HepG2 (cell line): ENCODE data around the gene FGFR3. TPM values are rescaled to one million over a fixed set of nuclear protein-coding genes. Genes with fewer than 3 reads are reported as not detected.

Experiments used
- AKAP8 ChIP-seq: sonication (generic); formaldehyde crosslinking; IDR thresholded peaks from 2 replicates; pipeline ENCODE4 v1.5.1; 2020; ENCODE audit warnings: mild to moderate bottlenecking, missing genetic modification reagents
- ISX ChIP-seq: sonication (generic); formaldehyde crosslinking; conservative IDR thresholded peaks from 2 replicates; pipeline ENCODE4 v1.5.0; 2020; ENCODE audit warnings: missing genetic modification reagents
- NCOA1 ChIP-seq: sonication (generic); formaldehyde crosslinking; IDR thresholded peaks from 2 replicates; pipeline ENCODE4 v1.9.0; 2021; ENCODE audit warnings: missing genetic modification reagents
- NCOR1 ChIP-seq: fragments of 200-600 bp; sonication (generic); IDR thresholded peaks from 2 replicates; pipeline ENCODE4 v1.7.0; 2017; ENCODE audit warnings: antibody characterized with exemption, low read length, borderline replicate concordance
- PCBP2 ChIP-seq: fragments of 200-400 bp; formaldehyde crosslinking; optimal IDR thresholded peaks from 2 replicates; pipeline ENCODE3; 2018; ENCODE audit warnings: low read length, low read depth; ENCODE audit not compliant: poor library complexity, severe bottlenecking
- TGIF2 ChIP-seq: IDR thresholded peaks from 2 replicates; pipeline ENCODE4 v1.6.1; 2016; ENCODE audit warnings: control low read depth, missing compliant biosample characterization
- ZBTB2 ChIP-seq: sonication (generic); formaldehyde crosslinking; IDR thresholded peaks from 2 replicates; pipeline ENCODE4 v1.8.0; 2022; ENCODE audit warnings: low read depth, missing genetic modification reagents
- ZBTB43 ChIP-seq: sonication (generic); formaldehyde crosslinking; conservative IDR thresholded peaks from 2 replicates; pipeline ENCODE4 v1.4.0; 2020; ENCODE audit warnings: missing genetic modification reagents
- ZBTB7A ChIP-seq: sonication (generic); formaldehyde crosslinking; IDR thresholded peaks from 2 replicates; pipeline ENCODE4 v1.8.0; 2022; ENCODE audit warnings: mild to moderate bottlenecking, missing genetic modification reagents
- ZNF761 ChIP-seq: sonication (generic); formaldehyde crosslinking; conservative IDR thresholded peaks from 2 replicates; pipeline ENCODE4 v1.4.0; 2020; ENCODE audit warnings: mild to moderate bottlenecking, missing genetic modification reagents
- ZNF777 ChIP-seq: sonication (generic); formaldehyde crosslinking; IDR thresholded peaks from 2 replicates; pipeline ENCODE4 v1.4.0; 2020; ENCODE audit warnings: missing genetic modification reagents
- polyA plus RNA-seq, 8 experiments: library from polyadenylated mRNA; depleted of rRNA in 3 of 8; stranded (reverse) in 7 of 8; unstranded in 1 of 8; fragments of >200 nt; fragmentation: Illumina TruSeq in 4 of 8; extraction: Trizol in 4 of 8; gene quantifications; 2 replicates each; pipeline versions ENCODE4 v1.2.1 to v1.2.3, GENCODE V29; 2011 to 2016; ENCODE audit warnings: low read depth in 4 of 8, missing spikeins in 1 of 8, mixed read lengths in 1 of 8; ENCODE audit not compliant: insufficient read depth in 1 of 8
- total RNA-seq, 5 experiments: library from RNA; depleted of rRNA; stranded (reverse); fragments of >200 nt; fragmentation: Illumina TruSeq; extraction: Trizol; gene quantifications; 2 replicates each; pipeline ENCODE4 v1.2.3, GENCODE V29; 2016; ENCODE audit warnings: low read depth in 1 of 5
- TF ChIP-seq, protein P1 (sequence below): sonication (generic); formaldehyde crosslinking; IDR thresholded peaks from 2 replicates; pipeline ENCODE4; 2020; ENCODE audit warnings: missing genetic modification reagents, mild to moderate bottlenecking, borderline replicate concordance
- TF ChIP-seq, protein P2 (sequence below), 2 experiments: sonication (generic) in 1 of 2; formaldehyde crosslinking in 1 of 2; IDR thresholded peaks; 2 replicates each; pipeline versions ENCODE4 v1.4.0 to v1.6.1; 2018 to 2020; ENCODE audit warnings: missing genetic modification reagents in 2 of 2, borderline replicate concordance in 1 of 2, low read depth in 1 of 2, mild to moderate bottlenecking in 1 of 2, missing biosample characterization in 1 of 2
- TF ChIP-seq, protein P3 (sequence below): sonication (generic); formaldehyde crosslinking; IDR thresholded peaks from 2 replicates; pipeline ENCODE4 v1.4.0; 2020; ENCODE audit warnings: missing genetic modification reagents, borderline replicate concordance
- TF ChIP-seq, protein P4 (sequence below): sonication (generic); formaldehyde crosslinking; IDR thresholded peaks from 2 replicates; pipeline ENCODE4 v1.4.0; 2020; ENCODE audit warnings: missing genetic modification reagents

FGFR3 gene
- total and polyA plus RNA-seq, 2 of the 13 experiments (the other 11 are each of a cell fraction or from before 2014, with no cell fraction given): 103 to 109 TPM

DNA sequence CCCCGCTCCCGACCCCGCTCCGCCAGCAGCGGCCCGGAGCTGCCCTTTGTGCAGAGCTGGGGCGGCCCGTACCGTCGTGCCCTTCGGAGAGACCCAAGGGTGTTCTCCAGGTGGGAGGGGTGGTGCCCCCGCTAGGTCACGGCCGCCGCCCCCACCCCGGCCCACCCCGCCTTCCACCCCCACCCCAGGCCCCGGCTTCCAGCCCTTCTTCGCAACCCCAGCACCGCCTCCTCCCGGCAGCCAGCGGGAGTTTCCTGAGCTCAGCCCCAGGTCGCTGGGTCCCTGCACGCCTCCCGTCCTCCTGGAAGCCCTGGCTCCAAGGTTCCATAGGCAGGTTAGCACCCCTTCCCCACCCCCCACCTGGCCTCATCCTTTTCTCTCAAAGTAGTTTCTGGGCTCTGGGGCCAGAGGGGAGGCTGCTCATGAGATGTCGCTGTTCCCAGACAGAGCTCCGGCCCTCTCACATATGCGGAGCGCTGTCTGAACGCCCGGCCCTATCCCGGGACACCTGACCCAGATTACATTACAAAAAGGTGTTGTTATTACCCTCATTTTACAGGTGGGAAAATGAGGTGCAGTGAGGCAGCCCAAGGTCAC lies 25.2 kb upstream of the FGFR3 start (continued):
- TF ChIP-seq, protein P1, sequence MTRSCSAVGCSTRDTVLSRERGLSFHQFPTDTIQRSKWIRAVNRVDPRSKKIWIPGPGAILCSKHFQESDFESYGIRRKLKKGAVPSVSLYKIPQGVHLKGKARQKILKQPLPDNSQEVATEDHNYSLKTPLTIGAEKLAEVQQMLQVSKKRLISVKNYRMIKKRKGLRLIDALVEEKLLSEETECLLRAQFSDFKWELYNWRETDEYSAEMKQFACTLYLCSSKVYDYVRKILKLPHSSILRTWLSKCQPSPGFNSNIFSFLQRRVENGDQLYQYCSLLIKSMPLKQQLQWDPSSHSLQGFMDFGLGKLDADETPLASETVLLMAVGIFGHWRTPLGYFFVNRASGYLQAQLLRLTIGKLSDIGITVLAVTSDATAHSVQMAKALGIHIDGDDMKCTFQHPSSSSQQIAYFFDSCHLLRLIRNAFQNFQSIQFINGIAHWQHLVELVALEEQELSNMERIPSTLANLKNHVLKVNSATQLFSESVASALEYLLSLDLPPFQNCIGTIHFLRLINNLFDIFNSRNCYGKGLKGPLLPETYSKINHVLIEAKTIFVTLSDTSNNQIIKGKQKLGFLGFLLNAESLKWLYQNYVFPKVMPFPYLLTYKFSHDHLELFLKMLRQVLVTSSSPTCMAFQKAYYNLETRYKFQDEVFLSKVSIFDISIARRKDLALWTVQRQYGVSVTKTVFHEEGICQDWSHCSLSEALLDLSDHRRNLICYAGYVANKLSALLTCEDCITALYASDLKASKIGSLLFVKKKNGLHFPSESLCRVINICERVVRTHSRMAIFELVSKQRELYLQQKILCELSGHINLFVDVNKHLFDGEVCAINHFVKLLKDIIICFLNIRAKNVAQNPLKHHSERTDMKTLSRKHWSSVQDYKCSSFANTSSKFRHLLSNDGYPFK (CRISPR knock-in tag): no peak
- TF ChIP-seq NCOA1: no peak
- peak; percentile 85 for TF ChIP-seq AKAP8
- TF ChIP-seq, protein P2, sequence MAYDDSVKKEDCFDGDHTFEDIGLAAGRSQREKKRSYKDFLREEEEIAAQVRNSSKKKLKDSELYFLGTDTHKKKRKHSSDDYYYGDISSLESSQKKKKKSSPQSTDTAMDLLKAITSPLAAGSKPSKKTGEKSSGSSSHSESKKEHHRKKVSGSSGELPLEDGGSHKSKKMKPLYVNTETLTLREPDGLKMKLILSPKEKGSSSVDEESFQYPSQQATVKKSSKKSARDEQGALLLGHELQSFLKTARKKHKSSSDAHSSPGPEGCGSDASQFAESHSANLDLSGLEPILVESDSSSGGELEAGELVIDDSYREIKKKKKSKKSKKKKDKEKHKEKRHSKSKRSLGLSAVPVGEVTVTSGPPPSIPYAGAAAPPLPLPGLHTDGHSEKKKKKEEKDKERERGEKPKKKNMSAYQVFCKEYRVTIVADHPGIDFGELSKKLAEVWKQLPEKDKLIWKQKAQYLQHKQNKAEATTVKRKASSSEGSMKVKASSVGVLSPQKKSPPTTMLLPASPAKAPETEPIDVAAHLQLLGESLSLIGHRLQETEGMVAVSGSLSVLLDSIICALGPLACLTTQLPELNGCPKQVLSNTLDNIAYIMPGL (CRISPR knock-in tag; IDR thresholded peaks at IDR 0.05; ENCODE audit: borderline replicate concordance in 1 of 2, low read depth in 1 of 2): peak in 1 of 2 experiments; percentile 33; a peak in 2 of 4 replicates
- peak; percentile 18; the same call in 1 of the 2 replicates for TF ChIP-seq ZNF761 (CRISPR knock-in tag)
- TF ChIP-seq, protein P3, sequence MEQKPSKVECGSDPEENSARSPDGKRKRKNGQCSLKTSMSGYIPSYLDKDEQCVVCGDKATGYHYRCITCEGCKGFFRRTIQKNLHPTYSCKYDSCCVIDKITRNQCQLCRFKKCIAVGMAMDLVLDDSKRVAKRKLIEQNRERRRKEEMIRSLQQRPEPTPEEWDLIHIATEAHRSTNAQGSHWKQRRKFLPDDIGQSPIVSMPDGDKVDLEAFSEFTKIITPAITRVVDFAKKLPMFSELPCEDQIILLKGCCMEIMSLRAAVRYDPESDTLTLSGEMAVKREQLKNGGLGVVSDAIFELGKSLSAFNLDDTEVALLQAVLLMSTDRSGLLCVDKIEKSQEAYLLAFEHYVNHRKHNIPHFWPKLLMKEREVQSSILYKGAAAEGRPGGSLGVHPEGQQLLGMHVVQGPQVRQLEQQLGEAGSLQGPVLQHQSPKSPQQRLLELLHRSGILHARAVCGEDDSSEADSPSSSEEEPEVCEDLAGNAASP: peak; percentile 7; the same call in 1 of the 2 replicates
- TF ChIP-seq ZBTB43 (CRISPR knock-in tag): no peak
- no peak for TF ChIP-seq TGIF2 (CRISPR knock-in tag)
- peak; percentile 71; the same call in 1 of the 2 replicates for TF ChIP-seq ZBTB7A (CRISPR knock-in tag)
- TF ChIP-seq ISX (CRISPR knock-in tag): no peak
- TF ChIP-seq PCBP2: no peak
- TF ChIP-seq ZNF777 (CRISPR knock-in tag): 0 out of 2 replicates have a peak, but pooled peaks have one; percentile 26
- TF ChIP-seq, protein P4, sequence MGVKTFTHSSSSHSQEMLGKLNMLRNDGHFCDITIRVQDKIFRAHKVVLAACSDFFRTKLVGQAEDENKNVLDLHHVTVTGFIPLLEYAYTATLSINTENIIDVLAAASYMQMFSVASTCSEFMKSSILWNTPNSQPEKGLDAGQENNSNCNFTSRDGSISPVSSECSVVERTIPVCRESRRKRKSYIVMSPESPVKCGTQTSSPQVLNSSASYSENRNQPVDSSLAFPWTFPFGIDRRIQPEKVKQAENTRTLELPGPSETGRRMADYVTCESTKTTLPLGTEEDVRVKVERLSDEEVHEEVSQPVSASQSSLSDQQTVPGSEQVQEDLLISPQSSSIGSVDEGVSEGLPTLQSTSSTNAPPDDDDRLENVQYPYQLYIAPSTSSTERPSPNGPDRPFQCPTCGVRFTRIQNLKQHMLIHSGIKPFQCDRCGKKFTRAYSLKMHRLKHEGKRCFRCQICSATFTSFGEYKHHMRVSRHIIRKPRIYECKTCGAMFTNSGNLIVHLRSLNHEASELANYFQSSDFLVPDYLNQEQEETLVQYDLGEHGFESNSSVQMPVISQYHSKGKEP: no peak
- TF ChIP-seq ZBTB2 (CRISPR knock-in tag): peak; percentile 50; the same call in 1 of the 2 replicates
- TF ChIP-seq NCOR1: no peak
